Progenitor cell of endocrine pancreas (in vitro differentiated cells): Measurements from ENCODE around the gene ESYT2. TPM values are rescaled to one million over a fixed set of nuclear protein-coding genes. Genes with fewer than 3 reads are reported as not detected.

ENCODE experiments used
- DNase-seq: peaks from one replicate; pipeline ENCODE4 v3.0.0; 2021; ENCODE audit warnings: low spot score; ENCODE audit not compliant: unreplicated experiment
- H3K27ac Mint-ChIP-seq: 2 replicates; pipeline ENCODE4 v1.8.0; 2021; ENCODE audit warnings: mild to moderate bottlenecking, moderate library complexity, mixed read lengths
- H3K27me3 Mint-ChIP-seq: 2 replicates; pipeline ENCODE4 v1.8.0; 2021; ENCODE audit warnings: mixed read lengths
- H3K36me3 Mint-ChIP-seq: 2 replicates; pipeline ENCODE4 v1.8.0; 2022; ENCODE audit warnings: mixed read lengths; ENCODE audit not compliant: insufficient read depth
- H3K4me1 Mint-ChIP-seq: 2 replicates; pipeline ENCODE4 v1.8.0; 2021; ENCODE audit warnings: low read depth, mixed read lengths
- H3K4me3 Mint-ChIP-seq: 2 replicates; pipeline ENCODE4 v1.8.0; 2021; ENCODE audit warnings: low read depth, mild to moderate bottlenecking, moderate library complexity, mixed read lengths
- H3K9me3 Mint-ChIP-seq: 2 replicates; pipeline ENCODE4 v1.8.0; 2021; ENCODE audit warnings: low read depth, mixed read lengths
- CTCF ChIP-seq: fragments of 200-600 bp; sonication (generic); IDR thresholded peaks from one replicate; pipeline ENCODE4 v1.5.0; 2021; ENCODE audit warnings: antibody characterized with exemption, mild to moderate bottlenecking; ENCODE audit not compliant: unreplicated experiment
- total RNA-seq: library from RNA; stranded (reverse); gene quantifications from 2 replicates; pipeline ENCODE4 v1.2.1, GENCODE V29; 2021

Gene ESYT2
- total RNA-seq, 1 donor from 2014 or later: 29.4 TPM

GRCh38 chr7:158728911-158729645 is 100.2 kb downstream of the ESYT2 start:
- DNase-seq: no peak
- no peak for TF ChIP-seq CTCF
- Mint-ChIP-seq H3K27ac (no peak overlapping the region), H3K36me3 (peaks cover 4% of the 10 kb centered on the region), H3K9me3 (no peaks in the 10 kb centered on the region), H3K4me1 (no peaks in the 10 kb centered on the region), H3K4me3 (no peak overlapping the region), H3K27me3 (no peaks in the 10 kb centered on the region)

GRCh38 chr7:158727690-158728089 is 101.6 kb downstream of the ESYT2 start:
- H3K4me1 Mint-ChIP-seq: no peaks in the 10 kb centered on the region
- no peaks in the 10 kb centered on the region for H3K27me3 Mint-ChIP-seq
- peaks cover 3% of the 10 kb centered on the region for H3K36me3 Mint-ChIP-seq
- H3K27ac Mint-ChIP-seq: no peak overlapping the region
- TF ChIP-seq CTCF: no peak
- no peak for DNase-seq
- H3K4me3 Mint-ChIP-seq: no peak overlapping the region
- H3K9me3 Mint-ChIP-seq: no peaks in the 10 kb centered on the region

GRCh38 chr7:158726277-158726807 is 103.0 kb downstream of the ESYT2 start:
- Mint-ChIP-seq H3K4me1 (no peaks in the 10 kb centered on the region), H3K4me3 (no peak overlapping the region), H3K27me3 (no peaks in the 10 kb centered on the region), H3K36me3 (peaks cover 3% of the 10 kb centered on the region), H3K27ac (no peak overlapping the region), H3K9me3 (no peaks in the 10 kb centered on the region)
- TF ChIP-seq CTCF: no peak
- DNase-seq: no peak

- Mint-ChIP-seq H3K36me3 (peaks cover 3% of the 10 kb centered on the region), H3K27me3 (no peaks in the 10 kb centered on the region), H3K9me3 (no peaks in the 10 kb centered on the region), H3K27ac (no peak overlapping the region), H3K4me1 (no peaks in the 10 kb centered on the region), H3K4me3 (no peak overlapping the region)
- no peak for DNase-seq
- TF ChIP-seq CTCF: no peak
These were observed 103.9 kb downstream of the ESYT2 start for GRCh38 chr7:158725506-158725800.

GRCh38 chr7:158724658-158725505 is 104.4 kb downstream of the ESYT2 start:
- Mint-ChIP-seq H3K4me1 (no peaks in the 10 kb centered on the region), H3K27me3 (no peaks in the 10 kb centered on the region), H3K9me3 (no peaks in the 10 kb centered on the region), H3K36me3 (no peaks in the 10 kb centered on the region), H3K4me3 (no peak overlapping the region), H3K27ac (no peak overlapping the region)
- no peak for TF ChIP-seq CTCF
- DNase-seq: no peak
